ENCODE results near the gene UTY. TPM values are rescaled to one million over a fixed set of nuclear protein-coding genes. Genes with fewer than 3 reads are reported as not detected.

UTY gene
- total and polyA plus RNA-seq, 2 experiments from 2014 or later = 15.7 to 36.3 TPM

GRCh38 chrY:13368513-13368845, 111.4 kb downstream of the UTY start:
- peaks cover 2% of the 10 kb centered on the region; the same call in 1 of the 3 replicates for H3K36me3 Mint-ChIP-seq (ENCODE audit: low read depth)
- TF ChIP-seq ZNF331 (CRISPR knock-in tag; IDR thresholded peaks at IDR 0.05; ENCODE audit: low read depth) = no peak
- TF ChIP-seq STAT1 (IDR thresholded peaks at IDR 0.05; ENCODE audit: unreplicated experiment) = no peak
- no peak for TF ChIP-seq ETS1 (IDR thresholded peaks at IDR 0.05)
- no peak for TF ChIP-seq CREB1 (CRISPR knock-in tag; IDR thresholded peaks at IDR 0.05; ENCODE audit: low read depth)
- no peak for TF ChIP-seq EZH2 (IDR thresholded peaks at IDR 0.05; ENCODE audit: low read depth, unreplicated experiment)
- no peak for TF ChIP-seq CTCF (conservative IDR thresholded peaks at IDR 0.05; ENCODE audit: low read depth in 2 of 2)
- TF ChIP-seq NANOG (IDR thresholded peaks at IDR 0.05; ENCODE audit: borderline replicate concordance) = no peak
- TF ChIP-seq POLR2AphosphoS5 (IDR thresholded peaks at IDR 0.05; ENCODE audit: low read depth) = no peak
- TF ChIP-seq REST (IDR thresholded peaks at IDR 0.05; ENCODE audit: unreplicated experiment) = no peak
- TF ChIP-seq JUNB (IDR thresholded peaks at IDR 0.05; ENCODE audit: unreplicated experiment) = no peak
- TF ChIP-seq EZH2phosphoT487 (IDR thresholded peaks at IDR 0.05; ENCODE audit: unreplicated experiment) = no peak
- TF ChIP-seq ZNF462 (CRISPR knock-in tag; IDR thresholded peaks at IDR 0.05) = no peak
- TF ChIP-seq ZNF114 (CRISPR knock-in tag; IDR thresholded peaks at IDR 0.05) = no peak
- Histone ChIP-seq H3K79me2 (replicated peaks; ENCODE audit: insufficient read depth) (no peaks in the 10 kb centered on the region; the same call in 1 of the 2 replicates), H3F3A (replicated peaks; ENCODE audit: low read depth) (no peaks in the 10 kb centered on the region), H2AFZ (no peak overlapping the region), H3K4me1 (ENCODE audit: insufficient read depth) (no peaks in the 10 kb centered on the region), H3K36me3 (ENCODE audit: insufficient read depth) (no peaks in the 10 kb centered on the region), H4K20me1 (replicated peaks; ENCODE audit: insufficient read depth) (no peaks in the 10 kb centered on the region), H3K9me2 (ENCODE audit: insufficient read depth) (no peaks in the 10 kb centered on the region), H3K4me3 (no peak overlapping the region), H3K27me3 (ENCODE audit: insufficient read depth) (no peaks in the 10 kb centered on the region), H3K27ac (ENCODE audit: low read depth) (no peak overlapping the region), H3K4me2 (no peak overlapping the region)
- no peak for DNase-seq (ENCODE audit: low spot score)
- peaks cover 3% of the 10 kb centered on the region; the same call in 1 of the 3 replicates for H3K4me1 Mint-ChIP-seq
- H3K4me3 Mint-ChIP-seq = no peak overlapping the region
- no peaks in the 10 kb centered on the region for H3K9me3 Mint-ChIP-seq
- ATAC-seq = no peak
- H3K27me3 Mint-ChIP-seq (ENCODE audit: insufficient read depth, low read depth, poor library complexity) = no peaks in the 10 kb centered on the region
- no peak overlapping the region for H3K27ac Mint-ChIP-seq

All from GM23338 (cell line).